SJSA1 (cell line): ENCODE measurements around the gene CABLES2. TPM values are rescaled to one million over a fixed set of nuclear protein-coding genes. Genes with fewer than 3 reads are reported as not detected.

Experiments used
- DNase-seq, 2 experiments: peaks; one replicate each; pipeline ENCODE4 v3.0.0-alpha.2; 2015 to 2020; ENCODE audit warnings: low spot score in 2 of 2, low read depth in 1 of 2
- H3K27ac ChIP-seq: fragments of 250-450 bp; sonication (Bioruptor Pico); 2 replicates; pipeline ENCODE4 v1.5.1; 2020; ENCODE audit warnings: mild to moderate bottlenecking, moderate library complexity
- H3K27me3 ChIP-seq: fragments of 250-450 bp; sonication (Bioruptor Pico); replicated peaks from 2 replicates; pipeline ENCODE4 v1.5.1; 2020; ENCODE audit warnings: mild to moderate bottlenecking, moderate library complexity
- H3K36me3 ChIP-seq: fragments of 250-450 bp; sonication (Bioruptor Pico); 2 replicates; pipeline ENCODE4 v1.5.1; 2020; ENCODE audit warnings: mild to moderate bottlenecking
- H3K4me1 ChIP-seq: fragments of 250-450 bp; sonication (Bioruptor Pico); replicated peaks from 2 replicates; pipeline ENCODE4 v1.6.1; 2021; ENCODE audit warnings: mild to moderate bottlenecking
- H3K4me3 ChIP-seq: fragments of 250-450 bp; sonication (Bioruptor Pico); 2 replicates; pipeline ENCODE4 v1.5.1; 2020; ENCODE audit warnings: mild to moderate bottlenecking
- H3K9me3 ChIP-seq: fragments of 250-450 bp; sonication (Bioruptor Pico); replicated peaks from 2 replicates; pipeline ENCODE4 v1.5.1; 2020; ENCODE audit warnings: mild to moderate bottlenecking
- total RNA-seq: library from RNA; depleted of rRNA; stranded (reverse); fragments of >200 nt; shearing (Covaris generic); gene quantifications from 2 replicates; pipeline ENCODE4 v1.2.3, GENCODE V29; 2014

CABLES2 gene
- total RNA-seq, 1 experiment from 2014 or later, result 6.9 TPM

DNA sequence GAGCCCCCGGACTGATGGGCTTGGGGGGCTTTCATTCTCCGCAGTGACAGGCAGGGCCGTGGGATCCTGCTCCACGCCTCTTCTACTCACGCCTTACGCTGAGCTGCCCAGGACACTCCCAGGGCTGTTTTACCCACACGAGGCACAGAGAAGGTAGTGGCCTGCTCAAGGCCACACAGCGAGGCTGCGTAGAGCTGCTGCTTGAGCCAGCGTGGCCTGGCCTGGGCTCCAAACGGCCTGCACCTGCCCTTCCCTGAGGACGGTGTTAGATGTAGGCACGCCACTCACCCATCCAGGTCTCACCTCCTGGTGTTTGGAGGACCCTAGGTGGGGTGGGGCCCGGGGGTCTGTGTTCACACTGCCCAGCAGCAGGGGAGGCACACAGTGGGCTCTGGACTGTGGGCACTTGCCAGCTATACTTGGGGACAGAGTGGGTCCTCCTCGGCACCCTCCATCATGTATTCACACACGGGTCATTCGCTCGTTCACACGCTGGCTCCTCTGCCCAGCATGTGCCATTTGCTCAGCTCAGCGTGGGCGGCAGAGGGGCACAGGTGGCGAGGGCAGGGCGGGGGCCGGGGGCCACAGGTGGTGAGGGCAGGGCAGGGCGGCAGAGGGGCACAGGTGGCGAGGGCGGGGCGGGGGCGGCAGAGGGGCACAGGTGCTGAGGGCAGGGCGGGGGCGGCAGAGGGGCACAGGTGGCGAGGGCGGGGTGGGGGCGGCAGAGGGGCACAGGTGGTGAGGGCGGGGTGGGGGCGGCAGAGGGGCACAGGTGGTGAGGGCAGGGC is 38.7 kb upstream of the CABLES2 start:
- H3K4me3 ChIP-seq, result no peak overlapping the region
- H3K36me3 ChIP-seq, result no peaks in the 10 kb centered on the region
- H3K27me3 ChIP-seq, result peaks cover 83% of the 10 kb centered on the region
- no peak for DNase-seq
- H3K27ac ChIP-seq, result no peak overlapping the region
- H3K9me3 ChIP-seq, result no peaks in the 10 kb centered on the region
- H3K4me1 ChIP-seq, result no peaks in the 10 kb centered on the region

DNA sequence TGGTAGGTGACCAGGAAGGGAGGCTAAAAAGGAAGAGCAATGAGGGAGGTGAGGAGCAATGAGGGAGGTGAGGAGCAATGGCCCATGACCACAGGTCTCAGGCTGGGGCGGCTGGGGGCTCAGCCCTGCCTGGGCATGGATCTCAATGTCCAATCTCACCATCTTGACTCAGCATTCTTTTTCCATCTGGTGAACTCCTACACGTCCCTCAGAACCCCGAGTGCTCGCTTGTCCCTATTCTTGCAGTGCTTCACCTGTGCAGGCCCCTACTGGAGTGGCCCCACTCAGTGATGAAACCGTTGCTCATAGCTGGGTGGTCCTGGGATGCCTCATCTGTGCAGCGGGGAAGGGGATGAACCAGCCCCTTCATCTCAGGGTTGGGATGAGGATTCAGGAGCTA is 37.2 kb upstream of the CABLES2 start:
- H3K27ac ChIP-seq, result no peak overlapping the region
- peaks cover 81% of the 10 kb centered on the region for H3K27me3 ChIP-seq
- H3K4me1 ChIP-seq, result no peaks in the 10 kb centered on the region
- H3K4me3 ChIP-seq, result no peak overlapping the region
- DNase-seq, result no peak
- H3K36me3 ChIP-seq, result no peaks in the 10 kb centered on the region
- no peaks in the 10 kb centered on the region for H3K9me3 ChIP-seq

DNA sequence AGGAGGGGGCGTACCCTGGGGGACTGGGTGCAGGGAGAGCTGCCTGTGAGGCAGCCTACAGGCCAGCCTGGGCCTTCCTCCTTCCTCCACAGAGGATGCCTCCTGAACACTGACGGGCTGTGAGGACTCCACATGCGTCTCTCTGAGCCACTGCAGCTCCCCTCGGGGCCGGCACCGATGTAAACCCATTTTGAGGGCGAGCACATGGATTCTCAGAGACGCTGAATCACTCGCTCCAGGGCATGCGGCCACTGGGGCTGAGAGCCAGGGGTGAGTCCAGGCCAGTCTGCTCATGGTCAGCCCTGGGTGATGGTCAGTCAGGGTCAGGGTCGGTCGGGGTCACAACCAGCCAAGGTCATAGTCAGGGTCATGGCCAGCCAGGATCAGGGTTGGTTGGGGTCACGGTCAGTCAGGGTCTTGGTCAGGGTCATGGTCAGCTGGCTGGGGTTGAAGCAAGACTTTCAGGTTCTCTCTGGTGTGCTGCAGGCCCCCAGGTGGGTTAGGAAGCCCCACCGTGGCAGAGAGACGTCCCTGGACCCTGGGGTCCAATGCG is 35.0 kb upstream of the CABLES2 start:
- Histone ChIP-seq H3K4me1 (no peaks in the 10 kb centered on the region), H3K4me3 (no peak overlapping the region), H3K36me3 (no peaks in the 10 kb centered on the region), H3K27me3 (peaks cover 81% of the 10 kb centered on the region), H3K27ac (no peak overlapping the region), H3K9me3 (no peaks in the 10 kb centered on the region)
- DNase-seq, result no peak

DNA sequence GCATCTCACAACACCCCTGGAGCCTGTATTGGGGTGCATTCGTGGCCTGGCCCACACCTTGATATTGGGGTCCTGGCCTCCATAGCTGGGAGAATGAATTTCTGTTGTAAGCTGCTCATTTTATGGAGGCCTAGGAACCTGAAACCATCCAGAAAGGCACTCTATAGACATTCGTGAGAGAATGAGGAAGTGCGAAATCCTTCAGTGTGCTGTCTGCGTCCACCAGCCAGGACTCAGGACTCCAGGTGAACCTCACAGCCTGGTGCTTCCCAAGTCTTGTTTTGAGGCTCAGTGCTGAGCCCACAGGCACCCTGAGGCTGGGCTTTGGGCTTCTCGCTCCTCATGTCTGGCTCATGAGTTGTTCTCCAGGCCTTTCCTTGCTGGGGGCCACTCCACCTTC is 32.1 kb upstream of the CABLES2 start:
- DNase-seq, result no peak
- peaks cover 92% of the 10 kb centered on the region for H3K27me3 ChIP-seq
- H3K36me3 ChIP-seq, result no peaks in the 10 kb centered on the region
- H3K9me3 ChIP-seq, result no peaks in the 10 kb centered on the region
- no peaks in the 10 kb centered on the region for H3K4me1 ChIP-seq
- no peak overlapping the region for H3K27ac ChIP-seq
- no peak overlapping the region for H3K4me3 ChIP-seq

DNA sequence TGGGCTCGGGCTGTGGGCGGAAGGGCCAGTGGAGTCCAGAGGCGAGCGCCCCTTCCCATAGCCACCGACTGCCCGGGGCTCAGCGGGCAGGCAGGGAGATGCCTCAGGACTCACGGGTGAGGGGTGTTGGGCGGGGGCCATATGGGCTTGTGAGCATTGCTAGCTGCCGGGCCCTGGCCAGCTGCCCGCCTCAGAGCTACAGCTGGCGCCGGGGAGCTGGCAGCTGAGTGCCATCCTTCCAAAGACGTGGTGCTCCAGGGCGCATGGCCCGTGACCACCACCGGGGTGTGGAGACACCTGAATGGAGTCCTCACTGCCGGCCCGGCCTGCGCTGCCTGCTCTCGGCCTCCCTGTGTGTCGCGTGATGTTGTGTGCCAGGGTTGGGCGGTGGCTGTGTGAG is 30.8 kb upstream of the CABLES2 start:
- Histone ChIP-seq H3K27me3 (peaks cover 94% of the 10 kb centered on the region), H3K4me1 (no peaks in the 10 kb centered on the region), H3K36me3 (no peaks in the 10 kb centered on the region), H3K4me3 (no peak overlapping the region), H3K27ac (no peak overlapping the region), H3K9me3 (no peaks in the 10 kb centered on the region)
- DNase-seq, result no peak

DNA sequence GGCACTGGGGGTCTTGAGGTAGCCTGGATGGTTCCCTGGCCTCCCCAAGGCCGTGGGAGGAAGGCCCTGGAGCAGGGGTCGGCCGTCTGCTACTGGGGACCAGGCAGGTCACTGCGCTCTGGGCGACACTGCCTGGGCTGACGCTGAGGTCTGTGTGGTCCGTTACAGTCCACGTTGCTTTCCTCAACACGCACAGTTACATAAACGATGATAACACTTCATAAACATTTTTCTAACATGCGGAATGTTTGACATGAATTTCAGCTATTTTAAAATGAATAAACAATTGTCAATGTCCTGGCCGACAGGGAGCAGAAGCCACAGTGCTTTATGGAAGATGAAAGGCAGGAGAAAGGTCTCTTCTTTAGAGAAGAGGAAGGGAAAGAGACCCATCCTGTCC is 30.4 kb upstream of the CABLES2 start:
- no peak overlapping the region for H3K27ac ChIP-seq

DNA sequence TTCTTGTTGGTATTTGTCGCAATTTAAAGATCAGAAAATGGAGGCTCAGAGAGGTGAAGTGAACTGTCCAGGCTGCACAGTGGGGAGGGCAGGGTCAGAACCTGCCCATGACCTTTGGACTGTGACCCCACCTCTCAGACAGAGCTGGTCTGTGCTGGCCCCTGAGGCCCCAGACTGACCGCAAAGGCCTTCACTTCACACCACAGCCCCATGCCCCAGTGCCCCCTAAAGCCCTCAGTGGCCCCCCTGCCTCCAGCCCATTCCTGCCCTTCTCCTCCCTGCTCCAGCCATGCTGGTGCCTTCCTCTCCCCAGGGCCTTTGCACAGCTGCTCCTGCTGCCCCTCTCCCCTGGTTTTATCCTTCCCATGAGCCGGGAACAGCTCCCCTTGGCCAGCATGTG is 29.6 kb upstream of the CABLES2 start:
- no peak for DNase-seq
- Histone ChIP-seq H3K4me1 (no peaks in the 10 kb centered on the region), H3K27me3 (peaks cover 94% of the 10 kb centered on the region), H3K4me3 (no peak overlapping the region), H3K36me3 (no peaks in the 10 kb centered on the region), H3K9me3 (no peaks in the 10 kb centered on the region), H3K27ac (no peak overlapping the region)

More for the DNA sequence above, 30.4 kb upstream of the CABLES2 start:
- H3K4me3 ChIP-seq, result no peak overlapping the region
- H3K36me3 ChIP-seq, result no peaks in the 10 kb centered on the region
- H3K27me3 ChIP-seq, result peaks cover 94% of the 10 kb centered on the region
- no peaks in the 10 kb centered on the region for H3K4me1 ChIP-seq
- no peaks in the 10 kb centered on the region for H3K9me3 ChIP-seq
- no peak for DNase-seq

DNA sequence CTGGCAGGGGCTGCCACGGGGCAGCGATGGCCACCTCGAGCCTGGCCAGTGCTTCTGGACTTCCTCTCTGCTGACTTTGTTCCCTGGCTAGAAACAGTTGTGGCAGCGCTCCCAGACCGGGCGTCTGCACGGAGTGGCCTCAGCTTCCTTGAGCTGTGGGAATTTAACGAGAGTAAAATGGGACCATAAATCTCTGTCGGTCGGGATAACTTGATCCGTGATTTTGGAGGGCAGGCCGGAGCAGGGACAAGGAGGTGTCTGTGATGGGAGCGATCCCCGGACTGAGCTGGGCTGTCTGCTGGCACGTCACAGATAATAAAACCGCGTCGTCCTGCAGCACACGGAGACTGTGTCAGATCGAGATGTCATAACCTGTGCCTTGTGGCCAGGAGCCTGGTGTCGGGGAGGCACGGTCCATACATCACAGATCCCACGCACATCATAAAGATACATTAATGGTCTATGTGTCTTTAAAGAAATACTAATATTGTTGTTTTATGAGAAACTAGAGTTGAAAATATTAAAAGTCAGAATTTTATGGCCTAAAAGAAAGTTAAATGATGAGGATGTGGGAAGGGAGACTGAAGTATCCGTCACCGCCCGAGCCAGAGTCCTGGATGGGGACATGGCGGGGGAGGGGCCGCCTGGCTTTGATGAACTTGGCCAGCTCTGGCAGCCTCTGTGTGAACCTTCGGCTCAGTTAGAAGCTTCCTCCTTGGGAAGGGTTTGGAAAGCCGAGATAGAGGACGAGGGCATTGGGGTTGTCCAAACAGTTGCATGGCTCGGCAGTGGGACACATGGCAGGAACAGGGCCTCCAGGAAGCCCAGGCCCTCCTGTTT is 26.8 kb upstream of the CABLES2 start:
- H3K4me3 ChIP-seq, result no peak overlapping the region
- no peaks in the 10 kb centered on the region for H3K36me3 ChIP-seq
- peaks cover 99% of the 10 kb centered on the region for H3K27me3 ChIP-seq
- H3K9me3 ChIP-seq, result no peaks in the 10 kb centered on the region
- DNase-seq, result no peak
- no peaks in the 10 kb centered on the region for H3K4me1 ChIP-seq
- no peak overlapping the region for H3K27ac ChIP-seq

DNA sequence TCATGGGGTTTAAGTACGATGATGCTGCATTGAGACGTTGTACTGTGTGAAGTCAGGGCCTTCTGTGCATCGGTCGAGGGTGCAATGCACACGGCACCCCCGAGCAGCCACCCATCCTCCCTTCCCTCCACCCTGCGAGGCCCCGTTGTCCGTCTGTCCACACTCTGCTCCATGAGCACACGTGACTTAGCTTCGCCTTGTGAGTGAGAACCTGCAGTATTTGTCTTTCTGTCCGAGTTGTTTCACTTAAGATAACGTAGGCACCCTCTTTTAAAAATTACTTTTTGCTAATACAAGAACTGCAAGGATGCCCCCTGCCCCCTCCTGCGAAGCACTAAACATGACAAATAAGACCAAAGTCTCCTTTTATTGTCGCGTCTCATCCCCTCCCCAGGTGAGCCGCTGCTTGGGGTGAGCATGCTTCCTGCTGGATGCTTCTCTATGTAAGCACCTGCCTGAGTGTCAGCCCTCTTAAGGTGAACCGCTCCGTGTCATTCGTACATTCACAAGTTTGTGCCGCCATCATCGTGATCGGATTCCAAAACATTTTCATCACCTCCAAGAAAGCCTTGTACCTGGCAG is 23.9 kb upstream of the CABLES2 start:
- peaks cover 85% of the 10 kb centered on the region for H3K27me3 ChIP-seq
- no peaks in the 10 kb centered on the region for H3K36me3 ChIP-seq
- H3K27ac ChIP-seq, result no peak overlapping the region
- no peaks in the 10 kb centered on the region for H3K4me1 ChIP-seq
- no peak overlapping the region for H3K4me3 ChIP-seq
- no peaks in the 10 kb centered on the region for H3K9me3 ChIP-seq
- DNase-seq, result no peak

DNA sequence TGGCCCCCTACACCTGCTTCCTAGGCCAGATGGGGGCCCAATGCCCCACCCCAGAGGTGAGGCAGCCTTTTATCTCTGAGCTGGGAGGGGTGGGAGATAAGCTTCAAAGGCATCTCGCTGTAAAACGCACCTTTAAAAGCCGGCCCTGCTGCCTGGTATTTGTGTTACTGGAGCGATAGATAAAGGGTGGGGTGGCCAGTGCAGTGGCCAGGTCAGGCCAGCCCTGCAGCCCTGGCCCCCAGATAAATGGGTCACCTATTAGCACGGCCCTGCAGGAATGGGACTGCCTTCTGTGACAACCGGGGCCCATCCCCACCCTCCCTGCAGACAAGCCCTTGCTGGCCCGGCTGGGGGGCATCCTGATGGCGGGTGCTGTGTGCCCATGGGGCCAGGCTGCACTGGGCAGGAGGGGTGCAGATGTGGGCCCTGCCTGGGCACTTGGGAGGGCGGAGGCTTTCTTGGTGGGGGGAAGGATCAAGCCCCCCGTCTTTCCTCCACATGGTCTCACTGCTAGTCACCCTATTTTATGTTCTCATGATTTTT is 23.3 kb upstream of the CABLES2 start:
- no peak overlapping the region for H3K27ac ChIP-seq
- H3K4me3 ChIP-seq, result no peak overlapping the region
- no peaks in the 10 kb centered on the region for H3K4me1 ChIP-seq
- no peak for DNase-seq
- peaks cover 84% of the 10 kb centered on the region for H3K27me3 ChIP-seq
- no peaks in the 10 kb centered on the region for H3K36me3 ChIP-seq
- no peaks in the 10 kb centered on the region for H3K9me3 ChIP-seq

DNA sequence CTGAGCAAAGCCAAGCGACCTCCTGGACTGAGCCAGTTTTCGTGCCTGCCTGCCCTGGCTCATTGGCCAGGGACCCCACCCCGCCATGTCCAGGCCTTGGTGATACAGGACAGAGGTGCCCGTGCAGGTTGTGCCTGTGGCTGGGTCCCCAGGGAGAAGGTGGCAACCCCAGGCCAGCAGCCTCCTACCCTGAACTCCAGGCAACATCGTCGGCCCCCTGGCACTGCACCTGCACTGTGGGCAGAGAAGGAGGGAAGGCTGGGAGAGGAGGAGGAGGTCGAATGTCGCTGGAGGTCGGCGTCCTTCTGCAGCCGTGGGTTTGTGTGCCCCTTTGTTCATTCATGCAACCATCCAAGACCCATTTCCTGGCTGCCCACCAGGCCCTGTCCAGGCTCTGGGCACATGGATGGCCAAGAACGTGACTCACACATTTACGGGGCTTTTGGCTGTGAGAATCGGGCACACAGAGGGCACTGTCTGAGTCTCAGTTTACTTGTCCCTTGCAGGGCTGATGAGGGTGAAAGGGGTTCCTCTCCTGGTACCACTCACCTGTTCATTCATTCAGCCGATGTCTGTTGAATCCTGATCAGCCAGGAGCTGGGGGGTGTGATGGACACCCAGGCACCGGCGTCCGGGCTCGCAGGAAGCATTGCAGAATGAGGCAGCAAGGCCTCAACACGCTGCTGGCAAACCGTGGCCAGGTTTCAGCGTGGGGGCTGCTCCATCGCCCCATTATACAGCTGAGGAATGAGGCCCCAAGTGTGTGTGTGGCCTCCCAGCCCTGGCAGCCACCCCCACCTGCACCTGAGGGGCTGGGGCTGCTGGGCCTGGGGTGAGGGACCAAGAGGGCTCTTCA is 22.6 kb upstream of the CABLES2 start:
- Histone ChIP-seq H3K4me1 (no peaks in the 10 kb centered on the region), H3K4me3 (no peak overlapping the region), H3K36me3 (no peaks in the 10 kb centered on the region), H3K27ac (no peak overlapping the region), H3K9me3 (no peaks in the 10 kb centered on the region), H3K27me3 (peaks cover 84% of the 10 kb centered on the region)
- no peak for DNase-seq

DNA sequence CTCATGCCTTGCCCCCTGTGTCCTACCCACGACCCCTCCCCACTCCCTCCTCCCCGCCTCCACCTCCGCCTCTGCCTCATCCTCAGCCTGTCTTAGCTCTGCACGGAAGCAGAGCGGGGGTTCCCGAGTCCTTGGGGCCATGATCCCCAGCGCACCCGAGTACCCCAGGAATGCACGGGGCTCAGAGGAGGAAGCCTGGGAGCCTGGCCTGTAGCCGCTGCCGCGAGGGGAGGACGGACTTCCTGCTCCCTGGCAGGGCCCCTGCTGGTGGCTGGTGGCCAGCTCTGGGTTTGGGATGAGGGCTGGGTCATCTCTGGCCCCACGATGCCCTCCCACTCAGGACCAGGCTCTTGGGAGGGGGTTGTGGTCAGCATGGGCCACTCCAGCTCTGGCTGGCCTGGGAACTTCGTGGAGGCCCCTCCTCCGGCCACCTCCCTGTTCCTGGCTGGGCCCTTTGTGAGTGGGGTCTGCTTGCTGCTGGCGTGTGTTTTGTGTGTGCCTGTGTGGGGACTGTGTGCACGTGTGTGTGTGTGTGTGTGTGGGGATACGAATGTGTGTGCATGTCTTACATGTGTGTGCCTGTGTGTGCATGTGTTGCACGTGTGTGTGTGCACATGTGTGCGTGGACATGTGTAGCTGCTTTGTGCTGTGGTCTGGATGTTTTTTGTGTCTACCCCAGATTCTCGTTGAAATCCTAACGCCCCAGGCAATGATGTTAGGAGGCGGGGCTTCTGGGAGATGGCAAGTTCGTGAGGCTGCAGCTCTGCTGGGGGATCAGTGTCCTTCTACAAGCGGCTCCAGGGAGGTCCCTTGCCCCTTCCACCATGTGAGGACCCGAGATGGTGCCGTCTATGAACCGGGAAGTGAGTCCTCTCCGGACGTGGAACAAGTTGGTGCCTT is 21.6 kb upstream of the CABLES2 start:
- H3K27me3 ChIP-seq, result peaks cover 82% of the 10 kb centered on the region
- DNase-seq, result no peak
- H3K27ac ChIP-seq, result no peak overlapping the region
- no peaks in the 10 kb centered on the region for H3K4me1 ChIP-seq
- no peaks in the 10 kb centered on the region for H3K9me3 ChIP-seq
- H3K36me3 ChIP-seq, result no peaks in the 10 kb centered on the region
- H3K4me3 ChIP-seq, result no peak overlapping the region
